OCI-LY7 (cell line): ENCODE measurements around the gene PLCB3. TPM values are rescaled to one million over a fixed set of nuclear protein-coding genes. Genes with fewer than 3 reads are reported as not detected.

ENCODE experiments used
- BruUV-seq: library from RNA; stranded (reverse); fragments of 400-500 nt; replicated peaks from 2 replicates; lab custom pipeline; 2021; lab: Mats Ljungman, UMichigan
- CTCF ChIA-PET: fragments of 300-600 bp; sonication (Branson Sonifier 250); formaldehyde crosslinking; loops from one replicate; lab custom pipeline; 2022; ENCODE audit warnings: antibody characterized with exemption; ENCODE audit not compliant: unreplicated experiment; lab: Charles Lee
- POLR2A ChIA-PET: fragments of 300-600 bp; sonication (Branson Sonifier 250); formaldehyde crosslinking; loops from one replicate; lab custom pipeline; 2022; ENCODE audit warnings: antibody characterized with exemption; lab: Charles Lee
- DNase-seq: peaks from one replicate; pipeline ENCODE4 v3.0.0-alpha.2; 2015; ENCODE audit warnings: low spot score
- H2AFZ ChIP-seq: fragments of 200-600 bp; sonication (generic), shearing (Covaris generic); 2 replicates; pipeline ENCODE4 v1.6.1; 2014; ENCODE audit warnings: mild to moderate bottlenecking, antibody characterized with exemption, low read length, moderate library complexity
- H3K27ac ChIP-seq: fragments of 200-600 bp; sonication (generic); 2 replicates; pipeline ENCODE4 v1.5.1; 2014; ENCODE audit warnings: mixed run types, low read depth, mild to moderate bottlenecking, moderate library complexity, low read length, inconsistent platforms; ENCODE audit not compliant: poor library complexity, severe bottlenecking
- H3K36me3 ChIP-seq: fragments of 200-600 bp; sonication (generic); 2 replicates; pipeline ENCODE4 v1.6.1; 2014; ENCODE audit warnings: mild to moderate bottlenecking, antibody characterized with exemption, low read length, moderate library complexity, mixed read lengths; ENCODE audit not compliant: insufficient read depth
- H3K4me1 ChIP-seq: fragments of 200-600 bp; sonication (generic); 2 replicates; pipeline ENCODE4 v1.5.1; 2014; ENCODE audit warnings: mild to moderate bottlenecking, low read length; ENCODE audit not compliant: insufficient read depth, poor library complexity, severe bottlenecking
- H3K4me2 ChIP-seq: fragments of 200-600 bp; sonication (generic); 2 replicates; pipeline ENCODE4 v1.6.1; 2014; ENCODE audit warnings: mild to moderate bottlenecking, low read length
- H3K4me3 ChIP-seq: fragments of 200-600 bp; sonication (generic); 2 replicates; pipeline ENCODE4 v1.5.1; 2014; ENCODE audit warnings: mild to moderate bottlenecking, low read depth, low read length; ENCODE audit not compliant: poor library complexity, severe bottlenecking
- H3K79me2 ChIP-seq: fragments of 200-600 bp; sonication (generic); 2 replicates; pipeline ENCODE4 v1.6.1; 2016; ENCODE audit warnings: low read depth, mild to moderate bottlenecking, low read length, moderate library complexity, mixed read lengths; ENCODE audit not compliant: insufficient read depth
- H3K9me2 ChIP-seq: fragments of 200-600 bp; sonication (generic); 2 replicates; pipeline ENCODE4 v1.6.1; 2016; ENCODE audit warnings: mild to moderate bottlenecking, low read length, mixed read lengths; ENCODE audit not compliant: insufficient read depth
- H3K9me3 ChIP-seq: fragments of 200-600 bp; sonication (generic); 2 replicates; pipeline ENCODE4 v1.6.1; 2014; ENCODE audit warnings: mild to moderate bottlenecking, mixed run types, low read length, mixed read lengths
- H4K20me1 ChIP-seq: fragments of 200-600 bp; sonication (generic); 2 replicates; pipeline ENCODE4 v1.6.1; 2014; ENCODE audit warnings: mild to moderate bottlenecking, antibody characterized with exemption, low read length, moderate library complexity, mixed read lengths; ENCODE audit not compliant: insufficient read depth
- EZH2phosphoT487 ChIP-seq: fragments of 200-600 bp; sonication (generic); IDR thresholded peaks from 2 replicates; pipeline ENCODE4 v1.6.1; 2018; ENCODE audit warnings: low read depth, borderline replicate concordance, mild to moderate bottlenecking, mixed run types, antibody characterized with exemption, low read length, moderate library complexity, mixed read lengths
- intact Hi-C: fragments of 100-400 bp; cut with micrococcal nuclease; formaldehyde crosslinking; loops from one replicate; pipeline ENCODE4 v1.10.0; 2022; ENCODE audit not compliant: unreplicated experiment
- total RNA-seq, 2 experiments: library from RNA; depleted of rRNA in 1 of 2; stranded (reverse); fragments of >200 nt in 1 of 2; shearing (Covaris generic) in 1 of 2; gene quantifications; 2 replicates each; pipeline ENCODE4 v1.2.3, GENCODE V29; 2014 to 2022
- TF ChIP-seq, protein P1 (sequence below): fragments of 200-600 bp; sonication (generic); conservative IDR thresholded peaks from 2 replicates; pipeline ENCODE4 v1.5.1; 2014; ENCODE audit warnings: mild to moderate bottlenecking, antibody characterized with exemption, low read length, moderate library complexity, mixed read lengths

Gene PLCB3
- total RNA-seq, 2 experiments from 2014 or later, result 7.6 to 10.3 TPM

DNA sequence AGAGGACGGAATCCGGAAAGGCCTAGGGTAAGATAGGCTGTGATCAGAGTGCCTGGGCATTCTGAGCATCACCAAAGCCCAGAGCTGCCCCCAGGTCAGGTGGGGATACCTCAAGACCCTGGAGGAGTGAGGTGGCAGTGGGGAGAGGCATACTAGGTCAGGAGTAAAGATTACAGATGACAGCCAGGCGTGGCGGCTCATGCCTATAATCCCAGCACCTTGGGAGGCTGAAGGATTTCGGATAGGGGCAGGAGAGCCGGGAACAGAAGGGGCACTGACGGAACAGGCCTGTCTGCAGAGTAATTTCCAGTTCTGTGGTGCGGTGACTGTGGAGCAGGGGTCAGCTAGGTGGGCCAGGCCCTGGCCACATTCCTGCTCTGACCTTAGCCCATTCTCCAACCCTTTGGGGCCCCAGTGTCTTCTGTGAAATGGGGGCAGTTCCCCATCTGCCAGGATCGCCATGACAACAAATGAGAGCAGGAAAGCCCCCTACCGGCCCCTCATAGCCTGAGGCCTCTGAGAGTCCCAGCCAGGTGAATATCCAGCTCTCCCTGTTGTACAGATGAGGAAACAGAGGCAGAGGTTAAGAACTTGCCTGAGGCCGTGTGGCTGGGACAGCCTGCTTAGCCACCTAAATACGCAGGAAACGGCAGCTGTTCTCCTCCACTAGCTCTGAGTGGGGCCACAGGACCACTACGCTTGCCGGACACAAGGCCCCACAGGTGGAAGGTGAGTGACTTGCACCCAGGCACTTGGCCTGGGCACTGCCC lies 23.9 kb downstream of the PLCB3 start:
- peaks cover 11% of the 10 kb centered on the region; the same call in 1 of the 2 replicates for H3K79me2 ChIP-seq
- ChIA-PET CTCF (no interaction called here), POLR2A (interaction anchor here (0.7 kb wide), 1 partner anchor 29 kb away, joined by 10 read pairs; no protein-coding TSS in a partner anchor)
- H3K4me3 ChIP-seq, result no peak overlapping the region
- no peak overlapping the region for H2AFZ ChIP-seq
- no peak for DNase-seq
- H4K20me1 ChIP-seq, result no peaks in the 10 kb centered on the region
- no peaks in the 10 kb centered on the region for H3K9me2 ChIP-seq
- peaks cover 9% of the 10 kb centered on the region for H3K4me1 ChIP-seq
- no peak overlapping the region for H3K27ac ChIP-seq
- TF ChIP-seq, protein P1, sequence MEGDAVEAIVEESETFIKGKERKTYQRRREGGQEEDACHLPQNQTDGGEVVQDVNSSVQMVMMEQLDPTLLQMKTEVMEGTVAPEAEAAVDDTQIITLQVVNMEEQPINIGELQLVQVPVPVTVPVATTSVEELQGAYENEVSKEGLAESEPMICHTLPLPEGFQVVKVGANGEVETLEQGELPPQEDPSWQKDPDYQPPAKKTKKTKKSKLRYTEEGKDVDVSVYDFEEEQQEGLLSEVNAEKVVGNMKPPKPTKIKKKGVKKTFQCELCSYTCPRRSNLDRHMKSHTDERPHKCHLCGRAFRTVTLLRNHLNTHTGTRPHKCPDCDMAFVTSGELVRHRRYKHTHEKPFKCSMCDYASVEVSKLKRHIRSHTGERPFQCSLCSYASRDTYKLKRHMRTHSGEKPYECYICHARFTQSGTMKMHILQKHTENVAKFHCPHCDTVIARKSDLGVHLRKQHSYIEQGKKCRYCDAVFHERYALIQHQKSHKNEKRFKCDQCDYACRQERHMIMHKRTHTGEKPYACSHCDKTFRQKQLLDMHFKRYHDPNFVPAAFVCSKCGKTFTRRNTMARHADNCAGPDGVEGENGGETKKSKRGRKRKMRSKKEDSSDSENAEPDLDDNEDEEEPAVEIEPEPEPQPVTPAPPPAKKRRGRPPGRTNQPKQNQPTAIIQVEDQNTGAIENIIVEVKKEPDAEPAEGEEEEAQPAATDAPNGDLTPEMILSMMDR, result no peak
- no peak for TF ChIP-seq EZH2phosphoT487
- no TSS peak for BruUV-seq
- no peak overlapping the region for H3K4me2 ChIP-seq
- peaks cover 13% of the 10 kb centered on the region; the same call in 1 of the 2 replicates for H3K36me3 ChIP-seq
- intact Hi-C loops, result no loop called here
- H3K9me3 ChIP-seq, result no peaks in the 10 kb centered on the region

- H3K4me3 ChIP-seq, result no peak overlapping the region
- H3K4me2 ChIP-seq, result no peak overlapping the region
- BruUV-seq, result no TSS peak
- H3K9me2 ChIP-seq, result no peaks in the 10 kb centered on the region
- no peaks in the 10 kb centered on the region for H3K9me3 ChIP-seq
- H3K36me3 ChIP-seq, result peaks cover 13% of the 10 kb centered on the region; the same call in 1 of the 2 replicates
- TF ChIP-seq, protein P1, result no peak
- TF ChIP-seq EZH2phosphoT487, result no peak
- no peak overlapping the region for H3K27ac ChIP-seq
- no peak for DNase-seq
- H3K4me1 ChIP-seq, result peaks cover 9% of the 10 kb centered on the region
- CTCF ChIA-PET, result no interaction called here
- H3K79me2 ChIP-seq, result peaks cover 11% of the 10 kb centered on the region; the same call in 1 of the 2 replicates
- POLR2A ChIA-PET, result no interaction called here
- no peaks in the 10 kb centered on the region for H4K20me1 ChIP-seq
- intact Hi-C loops, result no loop called here
- H2AFZ ChIP-seq, result no peak overlapping the region
These were observed 24.5 kb downstream of the PLCB3 start for GRCh38 chr11:64275841-64276240.
